GM12878 (cell line): ENCODE data around the gene CISD2. TPM values are rescaled to one million over a fixed set of nuclear protein-coding genes. Genes with fewer than 3 reads are reported as not detected.

Source experiments
- ATAC-seq: fragments of 200-7000 bp; cut with Tn5 transposase; 3 replicates; pipeline ENCODE4 v1.9.1; 2020; ENCODE audit warnings: mild to moderate bottlenecking, moderate library complexity
- BruUV-seq: library from RNA; stranded (reverse); fragments of 400-500 nt; replicated peaks from 2 replicates; lab custom pipeline; 2021; lab: Mats Ljungman, UMichigan
- CTCF ChIA-PET: fragments of 300-600 bp; sonication (Branson Sonifier 250); formaldehyde crosslinking; extraction: SDS; loops from one replicate; lab custom pipeline; 2021; ENCODE audit warnings: inconsistent platforms; lab: Yijun Ruan, JAX
- POLR2A ChIA-PET: fragments of 350-600 bp; formaldehyde crosslinking; extraction: SDS; loops from one replicate; lab custom pipeline; 2021; ENCODE audit warnings: inconsistent platforms; lab: Charles Lee
- RAD21 ChIA-PET: fragments of 300-600 bp; sonication (Branson Sonifier 250); formaldehyde crosslinking; loops from one replicate; lab custom pipeline; 2023; ENCODE audit warnings: antibody characterized with exemption; ENCODE audit not compliant: unreplicated experiment; lab: Charles Lee
- SMC1A ChIA-PET: fragments of 300-600 bp; sonication (Branson Sonifier 250); formaldehyde crosslinking; loops from one replicate; lab custom pipeline; 2023; ENCODE audit not compliant: unreplicated experiment, uncharacterized antibody; lab: Charles Lee
- DNase-seq: peaks from one replicate; pipeline ENCODE4 v3.0.0-alpha.2; 2011; ENCODE audit warnings: low read depth, low spot score
- FAIRE-seq: peaks from 3 replicates; lab custom pipeline; 2011; peaks lifted over from hg19 to GRCh38; lab: Jason Lieb, UNC
- H2AFZ ChIP-seq: 2 replicates; pipeline ENCODE4 v1.6.0; 2011; ENCODE audit warnings: low read depth, low read length, control low read depth; ENCODE audit not compliant: control insufficient read depth
- H3K27ac ChIP-seq: 2 replicates; pipeline ENCODE4 v1.5.1; 2011; ENCODE audit warnings: control low read depth; ENCODE audit not compliant: control insufficient read depth, insufficient read depth
- H3K27me3 ChIP-seq, 2 experiments: replicated peaks in 1 of 2; 2 replicates each; pipeline versions ENCODE4 v1.6.0 to v1.6.1; 2011; ENCODE audit warnings: low read length in 1 of 2; ENCODE audit not compliant: control insufficient read depth in 2 of 2, insufficient read depth in 2 of 2
- H3K36me3 ChIP-seq, 2 experiments: 2 replicates each; pipeline ENCODE4 v1.5.1; 2011; ENCODE audit warnings: low read length in 1 of 2; ENCODE audit not compliant: control insufficient read depth in 2 of 2, insufficient read depth in 2 of 2
- H3K4me1 ChIP-seq: 2 replicates; pipeline ENCODE4 v1.6.1; 2011; ENCODE audit warnings: mild to moderate bottlenecking, low read length, moderate library complexity, mixed read lengths; ENCODE audit not compliant: control insufficient read depth, insufficient read depth
- H3K4me2 ChIP-seq: 2 replicates; pipeline ENCODE4 v1.6.0; 2011; ENCODE audit warnings: control low read depth; ENCODE audit not compliant: control insufficient read depth, insufficient read depth
- H3K4me3 ChIP-seq: fragments of 200-600 bp; sonication (generic); 2 replicates; pipeline ENCODE4 v1.5.1; 2016
- H3K79me2 ChIP-seq: 2 replicates; pipeline ENCODE4 v1.6.0; 2011; ENCODE audit warnings: low read length; ENCODE audit not compliant: control insufficient read depth, insufficient read depth
- H3K9ac ChIP-seq: 2 replicates; pipeline ENCODE4 v1.8.0; 2011; ENCODE audit warnings: low read length, control low read depth, mixed read lengths; ENCODE audit not compliant: control insufficient read depth, insufficient read depth
- H3K9me3 ChIP-seq: replicated peaks from 3 replicates; pipeline ENCODE4 v1.5.1; 2011; ENCODE audit warnings: mild to moderate bottlenecking, low read length; ENCODE audit not compliant: control insufficient read depth, insufficient read depth
- H4K20me1 ChIP-seq: 2 replicates; pipeline ENCODE4 v1.6.0; 2011; ENCODE audit not compliant: control insufficient read depth, insufficient read depth
- ATF7 ChIP-seq: fragments of 450-650 bp; IDR thresholded peaks from 2 replicates; pipeline ENCODE4 v1.6.1; 2016; ENCODE audit warnings: low read depth, mild to moderate bottlenecking
- BRCA1 ChIP-seq: IDR thresholded peaks from 2 replicates; pipeline ENCODE4 v1.6.1; 2011; ENCODE audit warnings: low read depth, low read length, improper control_type of control experiment
- IKZF2 ChIP-seq, 2 experiments: fragments of 450-650 bp; IDR thresholded peaks; 2 replicates each; pipeline ENCODE4 v1.6.1; 2017; ENCODE audit warnings: mild to moderate bottlenecking in 2 of 2, moderate library complexity in 2 of 2
- MYC ChIP-seq: IDR thresholded peaks from 2 replicates; pipeline ENCODE4 v1.6.1; 2011; ENCODE audit warnings: mild to moderate bottlenecking, low read length, moderate library complexity, inconsistent platforms; ENCODE audit not compliant: insufficient read depth, insufficient replicate concordance, insufficient read length, severe bottlenecking
- WGBS: methylation state at CpG from one replicate; pipeline ENCODE4 v1.1.6; 2016; ENCODE audit warnings: low lambda C conversion rate; ENCODE audit not compliant: insufficient replicate concordance, insufficient coverage; ENCODE audit errors: missing lambda C conversion rate; 5-methylcytosine and 5-hydroxymethylcytosine counted together
- in situ Hi-C: fragments of 300-500 bp; cut with MboI; formaldehyde crosslinking; loops from 9 replicates; pipeline ENCODE4 v1.14.3; 2018; ENCODE audit warnings: mixed read lengths
- intact Hi-C: fragments of 100-400 bp; cut with micrococcal nuclease; formaldehyde crosslinking; loops from one replicate; pipeline ENCODE4 v1.14.2; 2022; ENCODE audit not compliant: unreplicated experiment
- polyA plus RNA-seq, 11 experiments: library from polyadenylated mRNA; depleted of rRNA in 4 of 11; unstranded in 6 of 11; stranded (reverse) in 5 of 11; fragments of >200 nt; fragmentation: Nextera tagmentation in 4 of 11; fragmentation: Illumina TruSeq in 1 of 11; extraction: Ambion mirVana in 4 of 11; extraction: Trizol in 1 of 11; gene quantifications; 1 replicate in 1 of 11; 2 replicates in 10 of 11; pipeline versions ENCODE4 v1.2.1 to v1.2.3, GENCODE V29; 2011 to 2016; ENCODE audit warnings: inconsistent platforms in 2 of 11, missing spikeins in 2 of 11, low read depth in 1 of 11
- total RNA-seq, 4 experiments: library from RNA; depleted of rRNA in 3 of 4; stranded (reverse); fragments of >200 nt in 3 of 4; fragmentation: Illumina TruSeq in 1 of 4; extraction: Trizol in 1 of 4; gene quantifications; 2 replicates each; pipeline versions ENCODE4 v1.2.1 to v1.2.3, GENCODE V29; 2013 to 2021
- TF ChIP-seq, protein P1 (sequence below), 3 experiments: IDR thresholded peaks in 2 of 3; conservative IDR thresholded peaks in 1 of 3; 2 replicates each; pipeline ENCODE4 v1.5.1; 2011; ENCODE audit warnings: low read depth in 3 of 3, low read length in 3 of 3, mild to moderate bottlenecking in 3 of 3, control low read depth in 2 of 3, moderate library complexity in 2 of 3, inconsistent platforms in 1 of 3, mixed read lengths in 1 of 3; ENCODE audit not compliant: control insufficient read depth in 2 of 3, insufficient read depth in 1 of 3; ENCODE audit errors: extremely low read depth in 1 of 3

CISD2 gene
- total and polyA plus RNA-seq, 10 of the 15 experiments (the other 5 are each of a cell fraction or from before 2014, with no cell fraction given): 29.5 to 132 (median 38.9) TPM

DNA sequence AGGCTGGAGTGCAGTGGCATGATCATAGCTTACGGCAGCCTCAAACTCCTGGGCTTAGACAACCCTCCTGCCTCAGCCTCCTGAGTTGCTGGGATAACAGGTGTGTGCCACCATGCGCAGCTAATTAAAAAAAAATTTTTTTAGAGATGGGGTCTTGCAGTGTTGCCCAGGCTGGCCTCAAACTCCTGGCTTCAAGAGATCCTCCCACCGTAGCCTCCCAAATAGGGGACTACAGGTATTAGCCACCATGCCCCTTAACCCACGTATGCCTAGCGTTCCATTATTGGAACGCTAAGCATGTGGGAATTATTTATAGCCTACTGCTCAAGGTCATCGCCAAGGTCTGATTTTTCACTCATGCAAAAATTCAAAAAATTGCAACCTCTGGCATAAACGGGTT is 21.1 kb upstream of the CISD2 start (continued):
- no peak for TF ChIP-seq MYC
- TF ChIP-seq, protein P1, sequence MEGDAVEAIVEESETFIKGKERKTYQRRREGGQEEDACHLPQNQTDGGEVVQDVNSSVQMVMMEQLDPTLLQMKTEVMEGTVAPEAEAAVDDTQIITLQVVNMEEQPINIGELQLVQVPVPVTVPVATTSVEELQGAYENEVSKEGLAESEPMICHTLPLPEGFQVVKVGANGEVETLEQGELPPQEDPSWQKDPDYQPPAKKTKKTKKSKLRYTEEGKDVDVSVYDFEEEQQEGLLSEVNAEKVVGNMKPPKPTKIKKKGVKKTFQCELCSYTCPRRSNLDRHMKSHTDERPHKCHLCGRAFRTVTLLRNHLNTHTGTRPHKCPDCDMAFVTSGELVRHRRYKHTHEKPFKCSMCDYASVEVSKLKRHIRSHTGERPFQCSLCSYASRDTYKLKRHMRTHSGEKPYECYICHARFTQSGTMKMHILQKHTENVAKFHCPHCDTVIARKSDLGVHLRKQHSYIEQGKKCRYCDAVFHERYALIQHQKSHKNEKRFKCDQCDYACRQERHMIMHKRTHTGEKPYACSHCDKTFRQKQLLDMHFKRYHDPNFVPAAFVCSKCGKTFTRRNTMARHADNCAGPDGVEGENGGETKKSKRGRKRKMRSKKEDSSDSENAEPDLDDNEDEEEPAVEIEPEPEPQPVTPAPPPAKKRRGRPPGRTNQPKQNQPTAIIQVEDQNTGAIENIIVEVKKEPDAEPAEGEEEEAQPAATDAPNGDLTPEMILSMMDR (IDR thresholded peaks at IDR 0.05 in 2 of 3, conservative IDR thresholded peaks at IDR 0.05 in 1 of 3; ENCODE audit: control insufficient read depth in 2 of 3, extremely low read depth in 1 of 3, insufficient read depth in 1 of 3, low read depth in 3 of 3, low read length in 3 of 3): no peak

DNA sequence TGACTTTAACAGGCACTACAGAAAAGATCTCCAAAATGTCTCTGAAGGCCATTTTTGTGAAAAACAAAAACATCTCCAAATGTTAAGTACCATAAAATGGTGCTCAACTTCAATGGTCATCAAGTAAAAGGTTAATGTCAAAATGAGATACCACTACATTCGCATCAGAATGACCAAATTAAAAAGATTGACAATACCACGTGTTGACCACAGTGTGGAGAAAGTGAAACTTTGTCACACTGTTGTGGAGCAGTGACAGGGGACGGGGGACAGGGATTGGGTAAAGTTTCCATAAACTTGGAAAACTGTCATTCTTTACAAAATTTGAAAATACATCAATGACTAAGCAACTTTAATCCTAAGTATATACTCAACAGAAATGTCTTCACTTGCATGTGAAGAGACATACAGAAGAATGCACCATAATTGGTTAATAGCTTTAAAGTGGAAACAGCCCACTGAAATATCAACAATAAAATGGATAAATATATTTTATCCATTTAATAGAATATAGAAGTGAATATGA is 19.1 kb upstream of the CISD2 start:
- CTCF ChIA-PET: interaction anchor here (1.6 kb wide), 1 partner anchor 12 kb away, joined by 5 read pairs; no protein-coding TSS in a partner anchor
- no peak overlapping the region for H3K4me3 ChIP-seq
- in situ Hi-C loops (no loop called here), intact Hi-C loops (no loop called here)
- 48% methylated on average over 3 of the region's 3 CpGs for WGBS
- no peak overlapping the region for H3K27ac ChIP-seq
- H3K9me3 ChIP-seq: no peaks in the 10 kb centered on the region; the same call in 2 of the 3 replicates
- no peak for DNase-seq
- H3K4me1 ChIP-seq: no peaks in the 10 kb centered on the region
- no peak overlapping the region for H2AFZ ChIP-seq
- H3K4me2 ChIP-seq: no peak overlapping the region
- no peaks in the 10 kb centered on the region for H4K20me1 ChIP-seq
- ATAC-seq: no peak; the same call in 2 of the 3 replicates
- POLR2A ChIA-PET: interaction anchor here (0.7 kb wide), 1 partner anchor 73 kb away, joined by 4 read pairs; no protein-coding TSS in a partner anchor
- no peaks in the 10 kb centered on the region for H3K36me3 ChIP-seq
- no TSS peak for BruUV-seq
- peak; percentile 38 for FAIRE-seq
- H3K27me3 ChIP-seq: no peaks in the 10 kb centered on the region
- H3K9ac ChIP-seq: no peak overlapping the region
- SMC1A ChIA-PET: interaction anchor here (0.7 kb wide), 1 partner anchor 153 kb away, joined by 3 read pairs; no protein-coding TSS in a partner anchor
- H3K79me2 ChIP-seq: no peaks in the 10 kb centered on the region
- TF ChIP-seq BRCA1: no peak
- peak; percentile 43 to 44; a peak in 3 of 4 replicates for TF ChIP-seq IKZF2 (IDR thresholded peaks at IDR 0.05)
- TF ChIP-seq ATF7: no peak
- TF ChIP-seq, all 136 proteins: peak for 1
- RAD21 ChIA-PET: no interaction called here
